Measurements from ENCODE around the gene FAM222A.

The FAM222A gene

GRCh38 chr12:109706398-109706746 is 7.3 kb upstream of the FAM222A start:
- no peak for TF ChIP-seq CTCF (IDR thresholded peaks at IDR 0.05; ENCODE audit: low read depth, low read length, missing control alignments)
- no peak overlapping the region for H3K4me3 ChIP-seq (ENCODE audit: low read depth, low read length)
- DNase-seq (ENCODE audit: low read depth): no peak

- no peak for DNase-seq (ENCODE audit: low read depth)
- TF ChIP-seq CTCF (IDR thresholded peaks at IDR 0.05; ENCODE audit: low read depth, low read length, missing control alignments): no peak
- H3K4me3 ChIP-seq (ENCODE audit: low read depth, low read length): no peak overlapping the region
These were observed 6.7 kb upstream of the FAM222A start for GRCh38 chr12:109706747-109707469.

- H3K4me3 ChIP-seq (ENCODE audit: low read depth, low read length): no peak overlapping the region
- no peak for TF ChIP-seq CTCF (IDR thresholded peaks at IDR 0.05; ENCODE audit: low read depth, low read length, missing control alignments)
- no peak for DNase-seq (ENCODE audit: low read depth)
These were observed 6.2 kb upstream of the FAM222A start for GRCh38 chr12:109707470-109707821.

GRCh38 chr12:109708939-109709338 is 4.7 kb upstream of the FAM222A start:
- no peak overlapping the region for H3K4me3 ChIP-seq (ENCODE audit: low read depth, low read length)
- no peak for DNase-seq (ENCODE audit: low read depth)
- TF ChIP-seq CTCF (IDR thresholded peaks at IDR 0.05; ENCODE audit: low read depth, low read length, missing control alignments): no peak

- no peak for TF ChIP-seq CTCF (IDR thresholded peaks at IDR 0.05; ENCODE audit: low read depth, low read length, missing control alignments)
- DNase-seq (ENCODE audit: low read depth): no peak
- no peak overlapping the region for H3K4me3 ChIP-seq (ENCODE audit: low read depth, low read length)
These were observed 4.1 kb upstream of the FAM222A start for GRCh38 chr12:109709401-109709991.

- no peak overlapping the region for H3K4me3 ChIP-seq (ENCODE audit: low read depth, low read length)
- no peak for DNase-seq (ENCODE audit: low read depth)
- no peak for TF ChIP-seq CTCF (IDR thresholded peaks at IDR 0.05; ENCODE audit: low read depth, low read length, missing control alignments)
These were observed 3.3 kb upstream of the FAM222A start for GRCh38 chr12:109710205-109710746.
